MM.1S (cell line): ENCODE measurements around the gene H6PD.

Experiments used
- DNase-seq: peaks from one replicate; pipeline ENCODE4 v3.0.0-alpha.2; 2015
- H2AFZ ChIP-seq: fragments of 300-600 bp; sonication (generic); 2 replicates; pipeline ENCODE4 v1.6.0; 2016; ENCODE audit warnings: antibody characterized with exemption, low read length
- H3F3A ChIP-seq: fragments of 300-600 bp; sonication (generic); 2 replicates; pipeline ENCODE4 v1.6.1; 2016; ENCODE audit warnings: mild to moderate bottlenecking, antibody characterized with exemption, low read length, moderate library complexity, mixed read lengths; ENCODE audit not compliant: insufficient read depth
- H3K27ac ChIP-seq: fragments of 300-600 bp; sonication (generic); 2 replicates; pipeline ENCODE4 v1.5.1; 2016; ENCODE audit warnings: mild to moderate bottlenecking, low read length
- H3K27me3 ChIP-seq: fragments of 300-600 bp; sonication (generic); replicated peaks from 2 replicates; pipeline ENCODE4 v1.6.0; 2016; ENCODE audit warnings: low read length; ENCODE audit not compliant: insufficient read depth
- H3K36me3 ChIP-seq: fragments of 300-600 bp; sonication (generic); replicated peaks from 2 replicates; pipeline ENCODE4 v1.6.1; 2016; ENCODE audit warnings: mild to moderate bottlenecking, low read length, mixed read lengths; ENCODE audit not compliant: insufficient read depth
- H3K4me1 ChIP-seq: fragments of 300-600 bp; sonication (generic); 2 replicates; pipeline ENCODE4 v1.6.1; 2016; ENCODE audit warnings: low read length, mixed read lengths
- H3K4me2 ChIP-seq: fragments of 300-600 bp; sonication (generic); 2 replicates; pipeline ENCODE4 v1.6.0; 2016; ENCODE audit warnings: low read depth, low read length
- H3K4me3 ChIP-seq: fragments of 300-600 bp; sonication (generic); 2 replicates; pipeline ENCODE4 v1.5.1; 2016; ENCODE audit warnings: low read length, mixed read lengths
- H3K79me2 ChIP-seq: fragments of 300-600 bp; sonication (generic); 2 replicates; pipeline ENCODE4 v1.6.1; 2016; ENCODE audit warnings: mixed run types, low read length, mixed read lengths
- H3K9ac ChIP-seq: fragments of 300-600 bp; sonication (generic); 2 replicates; pipeline ENCODE4 v1.6.1; 2016; ENCODE audit warnings: low read length, mixed read lengths
- H3K9me2 ChIP-seq: fragments of 300-600 bp; sonication (generic); replicated peaks from 2 replicates; pipeline ENCODE4 v1.6.1; 2016; ENCODE audit warnings: mild to moderate bottlenecking, low read length, mixed read lengths; ENCODE audit not compliant: insufficient read depth
- H3K9me3 ChIP-seq: fragments of 300-600 bp; sonication (generic); replicated peaks from 2 replicates; pipeline ENCODE4 v1.6.1; 2016; ENCODE audit warnings: mild to moderate bottlenecking, low read length, mixed read lengths; ENCODE audit not compliant: insufficient read depth
- H4K20me1 ChIP-seq: fragments of 300-600 bp; sonication (generic); 2 replicates; pipeline ENCODE4 v1.6.1; 2016; ENCODE audit warnings: mild to moderate bottlenecking, low read length, moderate library complexity, mixed read lengths; ENCODE audit not compliant: insufficient read depth
- EZH2 ChIP-seq: fragments of 300-600 bp; sonication (generic); optimal IDR thresholded peaks from 2 replicates; pipeline ENCODE3; 2017; ENCODE audit warnings: low read depth, mild to moderate bottlenecking, antibody characterized with exemption, low read length, mixed read lengths
- EZH2phosphoT487 ChIP-seq: fragments of 300-600 bp; sonication (generic); IDR thresholded peaks from 2 replicates; pipeline ENCODE4 v1.6.1; 2018; ENCODE audit warnings: antibody characterized with exemption, low read length
- TF ChIP-seq, protein P1 (sequence below): fragments of 300-600 bp; sonication (generic); IDR thresholded peaks from 2 replicates; pipeline ENCODE4 v1.5.1; 2016; ENCODE audit warnings: antibody characterized with exemption, low read length, mixed read lengths

The H6PD gene

DNA sequence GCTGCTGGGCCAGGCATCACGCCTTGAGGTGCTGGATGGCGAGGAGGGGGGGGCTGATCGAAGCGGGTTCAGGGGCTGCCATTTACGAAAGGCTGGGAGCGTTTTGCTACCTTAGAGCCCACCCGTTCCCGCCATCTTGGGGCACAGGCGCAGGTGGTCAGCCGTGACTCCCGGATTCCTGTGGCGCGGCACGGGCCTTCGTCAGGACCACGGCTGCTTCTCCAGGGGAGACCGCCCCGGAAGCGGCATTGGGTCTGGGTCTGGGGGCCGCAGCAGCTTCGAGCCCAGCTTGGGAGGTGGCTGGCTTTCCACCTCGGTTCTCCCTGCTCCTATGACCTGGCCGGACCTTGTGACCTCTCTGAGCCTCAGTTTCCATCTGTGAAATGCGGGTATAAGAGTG lies 81.9 kb downstream of the H6PD start:
- Histone ChIP-seq H3F3A (no peaks in the 10 kb centered on the region), H3K9me3 (no peaks in the 10 kb centered on the region), H3K27me3 (no peaks in the 10 kb centered on the region), H3K9me2 (no peaks in the 10 kb centered on the region), H3K27ac (no peak overlapping the region), H3K4me3 (no peak overlapping the region), H4K20me1 (no peaks in the 10 kb centered on the region), H3K9ac (no peak overlapping the region), H3K36me3 (no peaks in the 10 kb centered on the region), H3K4me1 (peaks cover 15% of the 10 kb centered on the region), H3K4me2 (no peak overlapping the region), H2AFZ (no peak overlapping the region), H3K79me2 (no peaks in the 10 kb centered on the region; the same call in 1 of the 2 replicates)
- DNase-seq: no peak
- TF ChIP-seq, protein P1, sequence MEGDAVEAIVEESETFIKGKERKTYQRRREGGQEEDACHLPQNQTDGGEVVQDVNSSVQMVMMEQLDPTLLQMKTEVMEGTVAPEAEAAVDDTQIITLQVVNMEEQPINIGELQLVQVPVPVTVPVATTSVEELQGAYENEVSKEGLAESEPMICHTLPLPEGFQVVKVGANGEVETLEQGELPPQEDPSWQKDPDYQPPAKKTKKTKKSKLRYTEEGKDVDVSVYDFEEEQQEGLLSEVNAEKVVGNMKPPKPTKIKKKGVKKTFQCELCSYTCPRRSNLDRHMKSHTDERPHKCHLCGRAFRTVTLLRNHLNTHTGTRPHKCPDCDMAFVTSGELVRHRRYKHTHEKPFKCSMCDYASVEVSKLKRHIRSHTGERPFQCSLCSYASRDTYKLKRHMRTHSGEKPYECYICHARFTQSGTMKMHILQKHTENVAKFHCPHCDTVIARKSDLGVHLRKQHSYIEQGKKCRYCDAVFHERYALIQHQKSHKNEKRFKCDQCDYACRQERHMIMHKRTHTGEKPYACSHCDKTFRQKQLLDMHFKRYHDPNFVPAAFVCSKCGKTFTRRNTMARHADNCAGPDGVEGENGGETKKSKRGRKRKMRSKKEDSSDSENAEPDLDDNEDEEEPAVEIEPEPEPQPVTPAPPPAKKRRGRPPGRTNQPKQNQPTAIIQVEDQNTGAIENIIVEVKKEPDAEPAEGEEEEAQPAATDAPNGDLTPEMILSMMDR: no peak
- TF ChIP-seq EZH2: no peak
- TF ChIP-seq EZH2phosphoT487: no peak

DNA sequence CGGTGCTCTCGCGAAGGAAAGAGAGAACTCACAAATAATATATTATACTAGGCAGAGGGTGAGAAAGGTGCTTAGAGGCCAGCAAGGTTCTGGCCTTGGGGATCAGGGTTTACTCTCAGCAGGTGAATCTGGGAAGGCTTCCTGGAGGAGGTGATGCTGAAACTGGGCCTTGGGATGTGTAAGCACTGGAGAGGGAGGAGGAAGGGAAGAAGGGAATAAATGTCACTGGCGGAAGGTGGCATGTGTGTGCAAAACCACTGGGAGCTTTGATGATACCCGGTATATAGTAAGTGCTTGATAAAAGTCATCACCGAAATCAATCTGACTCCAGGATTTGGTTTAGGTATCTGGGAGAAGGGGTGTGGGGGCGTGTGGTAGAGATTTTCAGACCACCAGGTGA lies 82.5 kb downstream of the H6PD start:
- Histone ChIP-seq H3K79me2 (no peaks in the 10 kb centered on the region; the same call in 1 of the 2 replicates), H2AFZ (no peak overlapping the region), H3K4me1 (peaks cover 15% of the 10 kb centered on the region), H3K9ac (no peak overlapping the region), H3K36me3 (no peaks in the 10 kb centered on the region), H4K20me1 (no peaks in the 10 kb centered on the region), H3K4me2 (no peak overlapping the region), H3K27ac (no peak overlapping the region), H3K9me3 (no peaks in the 10 kb centered on the region), H3K27me3 (no peaks in the 10 kb centered on the region), H3F3A (no peaks in the 10 kb centered on the region), H3K9me2 (no peaks in the 10 kb centered on the region), H3K4me3 (no peak overlapping the region)
- no peak for TF ChIP-seq EZH2phosphoT487
- TF ChIP-seq, protein P1: no peak
- no peak for TF ChIP-seq EZH2
- DNase-seq: no peak

DNA sequence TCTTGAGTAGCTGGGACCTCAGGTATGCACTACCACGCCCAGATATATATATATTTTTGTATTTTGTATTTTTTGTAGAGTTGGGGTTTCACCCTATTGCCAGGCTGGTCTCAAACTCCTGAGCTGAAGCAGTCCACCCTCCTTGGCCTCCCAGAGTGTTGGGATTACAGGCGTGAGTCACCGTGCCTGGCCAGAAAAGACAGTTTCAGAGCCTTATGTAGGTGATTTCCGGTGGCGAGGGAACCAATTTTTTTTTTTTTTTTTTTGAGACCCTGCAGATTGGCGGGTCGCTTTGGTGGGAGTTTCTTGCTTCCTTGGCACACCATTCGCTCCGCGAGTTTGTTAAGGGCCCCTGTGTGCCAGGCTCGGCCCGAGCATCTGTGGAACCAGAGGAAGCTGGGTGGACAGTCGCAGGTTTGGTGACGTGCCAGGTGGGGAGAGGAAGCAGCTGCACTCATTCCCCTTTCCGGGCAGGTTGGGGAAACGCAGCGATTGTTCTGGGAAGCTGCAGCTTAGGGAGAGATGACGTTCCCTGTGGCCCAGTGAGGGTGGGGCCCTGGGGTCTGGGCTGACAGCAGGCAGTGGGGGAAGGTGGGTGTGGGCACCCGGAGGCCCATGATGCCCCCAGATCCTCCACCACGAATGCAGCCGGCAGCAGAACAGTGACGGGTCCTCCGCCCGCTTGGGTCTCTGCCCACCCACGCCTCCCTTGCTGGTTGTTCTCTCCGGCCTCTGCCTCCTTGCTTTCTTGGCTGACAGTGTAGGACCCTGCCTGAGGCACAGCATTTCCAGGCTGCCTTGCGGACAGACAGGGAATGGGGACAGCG lies 83.2 kb downstream of the H6PD start:
- no peaks in the 10 kb centered on the region for H3K27me3 ChIP-seq
- no peak for DNase-seq
- H2AFZ ChIP-seq: no peak overlapping the region
- H3K79me2 ChIP-seq: no peaks in the 10 kb centered on the region; the same call in 1 of the 2 replicates
- no peak overlapping the region for H3K4me2 ChIP-seq
- no peak overlapping the region for H3K4me3 ChIP-seq
- TF ChIP-seq, protein P1: no peak
- TF ChIP-seq EZH2phosphoT487 (no peak), EZH2 (no peak)
- H3K27ac ChIP-seq: no peak overlapping the region
- no peaks in the 10 kb centered on the region for H4K20me1 ChIP-seq
- H3K4me1 ChIP-seq: peaks cover 15% of the 10 kb centered on the region
- H3K9me2 ChIP-seq: no peaks in the 10 kb centered on the region
- no peaks in the 10 kb centered on the region for H3F3A ChIP-seq
- no peak overlapping the region for H3K9ac ChIP-seq
- H3K36me3 ChIP-seq: no peaks in the 10 kb centered on the region
- no peaks in the 10 kb centered on the region for H3K9me3 ChIP-seq
